GM23248 (cell line): ENCODE measurements around the gene COX7B.
"Not testable (repeated sequence)": the region's sequence is repeated elsewhere in the genome, so short reads cannot be mapped to it uniquely, and the experiment has no call there.

Experiments used
- EZH2 ChIP-seq: fragments of 200-600 bp; sonication (generic); IDR thresholded peaks from 2 replicates; pipeline ENCODE4 v1.6.1; 2018; ENCODE audit warnings: antibody characterized with exemption, mild to moderate bottlenecking; ENCODE audit not compliant: insufficient read depth, poor library complexity, severe bottlenecking
- EZH2phosphoT487 ChIP-seq: fragments of 200-600 bp; sonication (generic); IDR thresholded peaks from 2 replicates; pipeline ENCODE4 v1.6.1; 2018; ENCODE audit warnings: antibody characterized with exemption, moderate library complexity, mild to moderate bottlenecking, low read depth; ENCODE audit not compliant: insufficient read depth

DNA sequence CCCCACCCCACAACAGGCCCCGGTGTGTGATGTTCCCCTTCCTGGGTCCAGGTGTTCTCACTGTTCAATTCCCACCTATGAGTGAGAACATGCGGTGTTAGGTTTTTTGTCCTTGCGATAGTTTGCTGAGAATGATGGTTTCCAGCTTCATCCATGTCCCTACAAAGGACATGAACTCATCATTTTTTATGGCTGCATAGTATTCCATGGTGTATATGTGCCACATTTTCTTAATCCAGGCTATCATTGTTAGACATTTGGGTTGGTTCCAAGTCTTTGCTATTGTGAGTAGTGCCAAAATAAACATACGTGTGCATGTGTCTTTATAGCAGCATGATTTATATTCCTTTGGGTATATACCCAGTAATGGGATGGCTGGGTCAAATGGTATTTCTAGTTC lies 17.9 kb upstream of the COX7B start:
- not testable (repeated sequence) for TF ChIP-seq EZH2, EZH2phosphoT487
